Fibroblast of mammary gland (primary cell): ENCODE measurements around the gene GPR155.
A peak's percentile ranks its signal among the peaks of the same experiment; 100 is the strongest.
"Not testable (repeated sequence)": the region's sequence is repeated elsewhere in the genome, so short reads cannot be mapped to it uniquely, and the experiment has no call there.

ENCODE experiments used
- DNase-seq: peaks from one replicate; pipeline ENCODE4 v3.0.0-alpha.2; 2010; ENCODE audit warnings: low read depth
- H3K4me3 ChIP-seq: 2 replicates; pipeline ENCODE4 v1.5.1; 2011; ENCODE audit warnings: low read depth, mild to moderate bottlenecking, low read length, moderate library complexity; ENCODE audit not compliant: control insufficient read depth
- CTCF ChIP-seq: conservative IDR thresholded peaks from 2 replicates; pipeline ENCODE4 v1.5.1; 2011; ENCODE audit warnings: low read depth, low read length, inconsistent platforms; ENCODE audit not compliant: control insufficient read depth, insufficient read depth

The GPR155 gene

GRCh38 chr2:174492963-174493431 is 6.2 kb upstream of the GPR155 start:
- TF ChIP-seq CTCF: no peak
- no peak overlapping the region for H3K4me3 ChIP-seq
- DNase-seq: no peak

- no peak for DNase-seq
- H3K4me3 ChIP-seq: no peak overlapping the region
- TF ChIP-seq CTCF: no peak
Observed at GRCh38 chr2:174491947-174492346, 5.1 kb upstream of the GPR155 start.

GRCh38 chr2:174490051-174490450 is 3.2 kb upstream of the GPR155 start:
- no peak for DNase-seq
- no peak for TF ChIP-seq CTCF

GRCh38 chr2:174489520-174489919 is 2.7 kb upstream of the GPR155 start:
- not testable (repeated sequence) for DNase-seq, H3K4me3 ChIP-seq

More at GRCh38 chr2:174490051-174490450, 3.2 kb upstream of the GPR155 start:
- no peak overlapping the region for H3K4me3 ChIP-seq

- no peak for TF ChIP-seq CTCF
- H3K4me3 ChIP-seq: peak overlapping the region; percentile 85
- DNase-seq: no peak
Observed at GRCh38 chr2:174487820-174488162, 962 bp upstream of the GPR155 start.

GRCh38 chr2:174487108-174487819 is 435 bp upstream of the GPR155 start:
- DNase-seq: peak; percentile 96
- no peak for TF ChIP-seq CTCF
- H3K4me3 ChIP-seq: peak overlapping the region; percentile 85

GRCh38 chr2:174485788-174486562 is 854 bp downstream of the GPR155 start:
- no peak for TF ChIP-seq CTCF
- peak overlapping the region; percentile 75 for H3K4me3 ChIP-seq
- peak; percentile 47 for DNase-seq

GRCh38 chr2:174485045-174485444 is 1.8 kb downstream of the GPR155 start:
- H3K4me3 ChIP-seq, DNase-seq: not testable (repeated sequence)
